AG04450 (cell line): Measurements from ENCODE around the gene ZNF814. TPM values are rescaled to one million over a fixed set of nuclear protein-coding genes. Genes with fewer than 3 reads are reported as not detected.
"Not testable (repeated sequence)": the region's sequence is repeated elsewhere in the genome, so short reads cannot be mapped to it uniquely, and the experiment has no call there.

Experiments used
- CTCF ChIA-PET: fragments of 300-600, 350-600 bp; formaldehyde crosslinking; extraction: SDS; loops from one replicate; lab custom pipeline; 2022; ENCODE audit warnings: antibody characterized with exemption, inconsistent platforms; lab: Charles Lee
- POLR2A ChIA-PET: fragments of 350-600 bp; formaldehyde crosslinking; extraction: SDS; loops from one replicate; lab custom pipeline; 2021; ENCODE audit warnings: antibody characterized with exemption, inconsistent platforms; lab: Yijun Ruan, JAX
- DNase-seq: peaks from one replicate; pipeline ENCODE4 v3.0.0-alpha.2; 2011; ENCODE audit warnings: low read depth, low spot score
- H3K27ac ChIP-seq: one replicate; pipeline ENCODE4 v1.5.1; 2012; ENCODE audit warnings: low read depth, low read length, control low read depth
- H3K27me3 ChIP-seq: one replicate; pipeline ENCODE4 v1.6.0; 2012; ENCODE audit warnings: low read length; ENCODE audit not compliant: control insufficient read depth, insufficient read depth
- H3K4me3 ChIP-seq: 2 replicates; pipeline ENCODE4 v1.5.1; 2011; ENCODE audit warnings: mild to moderate bottlenecking, low read depth, low read length, control low read depth
- H3K9me3 ChIP-seq: 2 replicates; pipeline ENCODE4 v1.5.1; 2012; ENCODE audit warnings: low read length; ENCODE audit not compliant: control insufficient read depth, insufficient read depth
- CTCF ChIP-seq: IDR thresholded peaks from 2 replicates; pipeline ENCODE4 v1.5.1; 2011; ENCODE audit warnings: low read depth, low read length, control low read depth, inconsistent platforms
- polyA plus RNA-seq: library from polyadenylated mRNA; depleted of rRNA; stranded (reverse); fragments of >200 nt; gene quantifications from 2 replicates; pipeline ENCODE4 v1.2.3, GENCODE V29; 2011

Gene ZNF814
- polyA plus RNA-seq, 1 experiment = 5.6 TPM

- Histone ChIP-seq H3K27ac (no peak overlapping the region), H3K4me3 (peak overlapping the region; percentile 37), H3K9me3 (no peaks in the 10 kb centered on the region; the same call in 1 of the 2 replicates), H3K27me3 (no peaks in the 10 kb centered on the region)
- no peak for DNase-seq
- CTCF ChIA-PET = no interaction called here
- POLR2A ChIA-PET = interaction anchor here (0.6 to 1.1 kb wide), 4 partner anchors 11 to 46 kb away, joined by 3 to 8 read pairs (median 5); partner anchors contain the start of genes ZNF586 and ZNF587
- TF ChIP-seq CTCF = no peak
These were observed 73.4 kb downstream of the ZNF814 start for GRCh38 chr19:57815247-57816075.

GRCh38 chr19:57814505-57815246, 74.2 kb downstream of the ZNF814 start, which contains the start of gene ZNF552:
Gene ZNF552, minus strand, starts transcription at chr19:57814913. Its CDS starts 170 bp downstream, at chr19:57814743.
- peak; percentile 72 for DNase-seq
- ChIA-PET CTCF (no interaction called here), POLR2A (interaction anchor here (0.6 to 1.1 kb wide), 6 partner anchors 10 to 116 kb away, joined by 3 to 9 read pairs (median 5); partner anchors contain the start of genes ZNF586 and ZNF587)
- Histone ChIP-seq H3K4me3 (peak within 1 kb of the TSS; percentile 95), H3K27ac (no peak within 1 kb of the TSS), H3K27me3 (no peaks in the 10 kb centered on the region), H3K9me3 (no peaks in the 10 kb centered on the region; the same call in 1 of the 2 replicates)
- TF ChIP-seq CTCF = no peak

- no peaks in the 10 kb centered on the region for H3K27me3 ChIP-seq
- no peak overlapping the region for H3K27ac ChIP-seq
- H3K4me3 ChIP-seq = peak overlapping the region; percentile 95
- no peak for DNase-seq
- CTCF ChIA-PET = no interaction called here
- H3K9me3 ChIP-seq = no peaks in the 10 kb centered on the region; the same call in 1 of the 2 replicates
- POLR2A ChIA-PET = interaction anchor here (0.6 kb wide), 2 partner anchors 75 to 560 kb away, joined by 3 to 9 read pairs; no protein-coding TSS in a partner anchor
- no peak for TF ChIP-seq CTCF
These were observed 74.8 kb downstream of the ZNF814 start for GRCh38 chr19:57813919-57814504.

DNA sequence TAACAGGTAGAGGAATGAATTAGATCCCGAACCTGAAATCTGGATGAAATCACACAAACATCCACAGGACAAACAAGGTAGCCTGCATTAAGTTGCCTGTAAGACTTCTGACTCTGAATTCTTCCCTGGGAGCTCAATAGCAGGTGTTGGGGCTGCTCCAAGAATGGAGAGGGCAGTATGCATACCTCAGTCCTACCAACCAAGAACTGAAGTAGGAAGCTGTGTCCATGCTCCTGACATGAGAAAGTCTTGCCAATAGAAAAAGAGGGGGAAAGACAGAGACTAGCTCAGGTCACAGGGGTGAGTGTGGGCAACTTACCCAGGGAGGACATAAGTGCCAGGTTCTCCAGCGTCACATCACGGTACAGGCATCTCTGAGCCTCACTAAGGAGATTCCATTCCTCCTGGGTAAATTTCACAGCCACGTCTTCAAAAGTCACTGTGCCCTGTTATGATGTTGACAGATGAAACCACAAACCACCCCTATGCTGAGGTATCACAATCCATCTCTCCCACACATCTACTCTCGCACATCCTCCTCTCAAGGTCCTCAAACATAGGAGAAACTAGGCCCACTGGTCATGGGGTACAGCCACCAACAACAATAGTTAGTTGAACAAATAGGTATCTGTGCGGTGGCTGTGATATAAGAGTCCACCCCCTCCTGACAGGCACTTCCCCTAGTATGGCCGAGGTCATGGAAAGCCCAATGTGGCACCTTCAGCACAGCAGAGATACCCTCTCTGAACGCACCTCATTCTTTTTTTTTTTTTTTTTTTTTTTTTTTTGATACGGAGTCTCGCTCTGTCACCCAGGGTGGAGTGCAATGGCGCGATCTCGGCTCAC, 75.6 kb downstream of the ZNF814 start:
- CTCF ChIA-PET, H3K9me3 ChIP-seq, DNase-seq, H3K4me3 ChIP-seq, H3K27me3 ChIP-seq, H3K27ac ChIP-seq: not testable (repeated sequence)
- POLR2A ChIA-PET = interaction anchor here (0.6 kb wide), 1 partner anchor 560 kb away, joined by 3 read pairs; no protein-coding TSS in a partner anchor

- no peak for DNase-seq
- Histone ChIP-seq H3K27me3 (no peaks in the 10 kb centered on the region), H3K27ac (no peak overlapping the region), H3K9me3 (no peaks in the 10 kb centered on the region; the same call in 1 of the 2 replicates), H3K4me3 (no peak overlapping the region)
- ChIA-PET POLR2A (no interaction called here), CTCF (no interaction called here)
- TF ChIP-seq CTCF = no peak
These were observed 76.6 kb downstream of the ZNF814 start for GRCh38 chr19:57812226-57812625.

DNA sequence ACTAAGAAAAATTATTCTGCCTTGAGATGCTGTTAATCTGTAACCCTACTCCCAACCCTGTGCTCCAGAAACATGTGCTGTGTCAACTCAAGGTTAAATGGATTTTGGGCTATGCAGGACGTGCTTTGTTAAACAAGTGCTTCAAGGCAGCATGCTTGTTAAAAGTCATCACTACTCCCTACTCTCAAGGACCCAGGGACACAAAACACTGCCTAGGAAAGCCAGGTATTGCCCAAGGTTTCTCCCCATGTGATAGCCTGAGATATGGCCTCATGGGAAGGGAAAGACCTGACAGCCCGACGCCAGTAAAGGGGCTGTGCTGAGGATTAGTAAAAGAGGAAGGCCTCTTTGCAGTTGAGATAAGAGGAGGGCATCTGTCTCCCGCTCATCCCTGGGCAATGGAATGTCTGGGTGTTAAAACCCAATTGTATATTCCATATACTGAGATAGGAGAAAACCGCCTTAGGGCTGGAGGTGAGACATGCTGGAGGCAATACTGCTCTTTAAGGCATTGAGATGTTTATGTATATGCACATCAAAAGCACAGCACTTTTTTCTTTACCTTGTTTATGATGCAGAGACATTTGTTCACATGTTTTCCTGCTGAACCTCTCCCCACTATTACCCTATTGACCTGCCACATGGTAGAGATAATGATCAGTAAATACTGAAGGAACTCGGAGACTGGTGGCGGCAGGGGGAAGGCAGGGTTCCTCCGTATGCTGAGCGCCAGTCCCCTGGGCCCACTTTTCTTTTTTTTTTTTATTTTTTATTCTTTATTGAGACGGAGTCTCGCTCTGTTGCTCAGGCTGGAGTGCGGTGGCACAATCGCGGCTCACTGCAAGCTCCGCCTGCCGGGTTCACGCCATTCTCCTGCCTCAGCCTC, 78.2 kb downstream of the ZNF814 start:
- DNase-seq, CTCF ChIA-PET, H3K27ac ChIP-seq, H3K9me3 ChIP-seq, H3K4me3 ChIP-seq, POLR2A ChIA-PET, H3K27me3 ChIP-seq: not testable (repeated sequence)
